HL-60/S4 treated with phorbol 12-myristate 13-acetate at 8.2 ng/mL for 4 days and 3 days (cell line): ENCODE results near the gene SYN1.
"Not testable (repeated sequence)": the region's sequence is repeated elsewhere in the genome, so short reads cannot be mapped to it uniquely, and the experiment has no call there.

Experiments used
- in situ Hi-C: fragments of 300-500 bp; cut with MboI; formaldehyde crosslinking; loops from 2 replicates; pipeline ENCODE4 v1.15.0; 2022; ENCODE audit warnings: low sequenced_read_pairs

The SYN1 gene

GRCh38 chrX:47619486-47620302, at the start of gene SYN1:
TSS of gene SYN1 (minus strand) at chrX:47619857. CDS start at chrX:47619728, 129 bp downstream.
- in situ Hi-C loops = no loop called here

- in situ Hi-C loops = not testable (repeated sequence)
Observed at GRCh38 chrX:47665797-47666196, 46.1 kb upstream of the SYN1 start.

GRCh38 chrX:47664737-47665136, 45.1 kb upstream of the SYN1 start:
- in situ Hi-C loops = no loop called here

GRCh38 chrX:47662144-47662657, 42.5 kb upstream of the SYN1 start:
- in situ Hi-C loops = no loop called here

DNA sequence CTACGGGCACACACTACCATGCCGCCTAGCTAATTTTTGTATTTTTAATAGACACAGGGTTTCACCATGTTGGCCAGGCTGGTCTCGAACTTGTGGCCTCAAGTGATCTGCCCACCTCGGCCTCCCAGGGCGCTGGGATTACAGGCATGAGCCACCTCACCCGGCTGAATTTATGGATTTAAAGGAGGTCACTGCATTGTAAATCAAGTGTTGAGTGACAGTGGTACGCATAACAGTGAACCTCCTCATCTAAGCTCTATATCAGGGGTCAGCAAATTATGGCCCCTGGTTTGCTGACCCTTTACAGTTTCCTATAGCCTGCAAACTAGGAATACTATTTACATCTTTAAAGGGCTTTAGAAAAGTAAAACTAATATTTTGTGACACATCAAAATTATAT, 41.9 kb upstream of the SYN1 start:
- in situ Hi-C loops = no loop called here

- in situ Hi-C loops = no loop called here
Observed at GRCh38 chrX:47659421-47659726, 39.7 kb upstream of the SYN1 start.

GRCh38 chrX:47658684-47659420, 39.2 kb upstream of the SYN1 start, which contains the start of gene UXT:
TSS of gene UXT (minus strand) at chrX:47659180. CDS start at chrX:47658927, 253 bp downstream.
- in situ Hi-C loops = no loop called here

- in situ Hi-C loops = no loop called here
Observed at GRCh38 chrX:47658301-47658683, 38.6 kb upstream of the SYN1 start.

DNA sequence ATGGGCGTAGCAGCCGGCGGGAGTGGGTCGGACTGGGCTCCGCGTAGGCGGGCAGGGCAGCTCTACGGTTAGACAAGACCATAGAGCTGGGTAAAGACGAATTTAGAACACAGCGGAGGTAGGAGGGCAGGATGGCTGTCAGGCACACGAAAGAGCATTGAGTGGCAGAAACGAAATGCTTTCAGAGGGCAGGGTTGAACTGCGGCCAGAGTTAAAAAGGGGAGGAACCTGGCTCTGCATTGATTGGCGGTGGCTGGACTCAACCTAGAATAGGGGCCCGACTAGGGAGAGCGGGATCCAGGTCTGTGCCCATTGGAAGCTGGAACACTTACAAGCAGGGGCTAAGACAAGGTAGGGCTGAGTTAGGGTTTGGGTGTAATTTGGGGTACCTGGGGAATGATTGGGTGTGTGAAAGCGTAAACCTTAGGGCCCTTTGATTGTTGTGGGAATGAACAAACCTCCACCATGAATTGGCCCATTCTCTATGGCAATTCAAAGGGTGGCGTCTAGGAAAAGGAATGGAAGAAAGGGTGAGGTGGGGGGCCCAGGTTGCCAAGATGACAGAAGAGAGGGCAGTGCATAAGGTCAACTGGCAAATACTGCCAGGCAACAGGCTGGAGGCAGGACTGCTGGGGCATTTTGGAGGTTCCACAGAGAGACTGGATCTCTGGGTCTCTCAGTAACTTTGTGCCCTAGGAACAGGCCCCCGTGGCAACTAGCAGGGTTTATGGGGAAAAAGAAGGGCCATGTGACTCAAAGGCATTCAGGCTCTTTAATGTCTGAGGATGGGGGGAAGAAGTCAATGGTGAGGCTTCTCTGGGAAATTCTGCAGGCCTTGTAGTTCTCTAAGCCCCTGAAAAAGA, 31.6 kb upstream of the SYN1 start:
- in situ Hi-C loops = no loop called here

GRCh38 chrX:47650164-47651042, 30.7 kb upstream of the SYN1 start, which contains the start of gene ELK1:
TSS of gene ELK1 (minus strand) at chrX:47650563. CDS start at chrX:47641441, 9,122 bp downstream.
- in situ Hi-C loops = no loop called here

DNA sequence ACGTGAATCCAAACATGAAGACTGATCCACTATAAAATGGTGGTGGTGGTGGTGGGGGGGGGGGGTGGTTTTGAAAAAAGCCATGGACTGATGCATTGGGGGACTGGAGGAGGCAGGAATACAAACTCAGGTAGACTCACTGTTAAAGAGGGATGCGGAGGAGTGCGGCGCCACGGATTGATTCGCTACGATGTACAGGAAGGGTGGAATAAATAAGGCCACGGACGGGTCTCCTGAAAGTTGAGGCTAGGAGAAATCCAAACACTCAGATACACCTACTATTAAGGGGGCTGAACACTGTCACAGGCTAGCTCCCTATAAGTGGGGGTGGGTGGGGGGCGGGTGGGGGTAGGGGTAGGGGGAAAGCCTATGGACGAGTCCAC, 30.1 kb upstream of the SYN1 start:
- in situ Hi-C loops = no loop called here

- in situ Hi-C loops = no loop called here
Observed at GRCh38 chrX:47649271-47649670, 29.6 kb upstream of the SYN1 start.

- in situ Hi-C loops = no loop called here
Observed at GRCh38 chrX:47648376-47648775, 28.7 kb upstream of the SYN1 start.

GRCh38 chrX:47646636-47647035, 27.0 kb upstream of the SYN1 start:
- in situ Hi-C loops = no loop called here

GRCh38 chrX:47645530-47645929, 25.9 kb upstream of the SYN1 start:
- in situ Hi-C loops = no loop called here

- in situ Hi-C loops = no loop called here
Observed at GRCh38 chrX:47644557-47645091, 25.0 kb upstream of the SYN1 start.

- in situ Hi-C loops = no loop called here
Observed at GRCh38 chrX:47643926-47644325, 24.3 kb upstream of the SYN1 start.

DNA sequence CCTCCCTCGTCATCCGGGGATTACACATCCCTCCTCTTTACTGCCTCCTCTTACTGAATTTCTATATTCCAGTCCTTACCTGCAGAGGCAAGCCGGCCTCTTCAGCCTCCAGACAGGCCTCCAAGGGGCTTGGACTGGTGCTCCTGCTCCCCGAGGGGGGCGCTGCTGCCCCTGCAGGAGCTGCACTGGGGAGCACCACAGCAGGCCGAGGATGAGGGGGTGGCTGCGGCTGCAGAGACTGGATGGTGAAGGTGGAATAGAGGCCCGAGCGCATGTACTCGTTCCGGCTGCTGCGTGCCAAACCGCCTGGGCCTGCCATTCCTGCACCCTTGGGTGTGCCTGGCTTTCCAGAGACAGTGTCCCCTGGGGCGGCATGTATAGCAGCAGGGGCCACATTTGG, 19.2 kb upstream of the SYN1 start:
- in situ Hi-C loops = no loop called here

DNA sequence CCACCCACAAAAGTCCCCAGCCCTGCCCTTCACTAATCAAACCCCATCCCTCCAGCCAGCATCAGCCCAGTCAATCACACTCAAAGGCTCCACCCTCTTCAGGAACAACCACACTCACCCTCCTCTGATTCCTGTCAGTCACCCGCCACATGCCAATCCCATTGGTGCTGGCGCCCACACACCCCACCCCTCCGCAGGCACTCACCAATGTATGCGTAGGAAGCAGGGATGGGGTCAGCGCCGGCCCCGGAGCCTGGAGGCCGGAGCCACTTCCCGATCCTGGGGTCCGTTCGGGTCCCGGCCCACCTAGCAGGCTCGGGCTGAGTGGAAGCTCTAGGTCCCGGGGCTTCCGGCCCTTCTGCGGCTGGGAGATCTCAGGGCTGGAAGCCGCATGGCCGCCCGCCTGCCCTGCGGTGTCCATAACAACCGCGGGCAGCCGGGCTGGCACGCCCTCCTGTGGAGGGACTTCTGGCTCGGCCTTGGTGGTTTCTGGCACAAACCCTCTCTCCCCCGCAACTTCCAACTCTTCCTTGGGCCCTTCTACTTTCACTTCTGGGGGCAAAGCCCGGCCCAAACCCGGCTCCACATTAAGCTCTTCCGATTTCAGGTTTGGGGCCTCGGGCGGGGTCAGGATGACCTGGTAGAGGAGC, 18.0 kb upstream of the SYN1 start:
- in situ Hi-C loops = no loop called here
